ENCODE results near the gene TPCN1.

DNA sequence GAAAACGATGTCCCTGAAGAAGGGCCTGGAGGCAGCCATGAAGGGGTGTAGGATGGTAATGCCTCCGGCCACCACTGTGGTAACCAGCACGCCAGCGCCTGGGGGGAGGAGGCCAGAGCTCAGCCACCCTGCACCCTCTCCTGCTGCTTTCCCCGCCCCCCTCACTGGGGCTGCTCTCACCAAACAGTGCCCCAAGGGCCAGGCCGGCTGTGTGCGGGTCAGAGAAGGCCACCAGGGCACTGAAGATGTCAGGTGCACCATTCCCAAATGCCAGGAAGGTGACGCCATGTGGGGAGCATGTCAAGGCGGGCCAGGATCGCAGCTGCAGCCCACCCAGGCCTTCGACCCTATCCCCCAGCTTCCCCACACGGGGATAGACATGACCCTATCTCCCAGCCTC lies 99.1 kb downstream of the TPCN1 start:
- TF ChIP-seq, protein P1, sequence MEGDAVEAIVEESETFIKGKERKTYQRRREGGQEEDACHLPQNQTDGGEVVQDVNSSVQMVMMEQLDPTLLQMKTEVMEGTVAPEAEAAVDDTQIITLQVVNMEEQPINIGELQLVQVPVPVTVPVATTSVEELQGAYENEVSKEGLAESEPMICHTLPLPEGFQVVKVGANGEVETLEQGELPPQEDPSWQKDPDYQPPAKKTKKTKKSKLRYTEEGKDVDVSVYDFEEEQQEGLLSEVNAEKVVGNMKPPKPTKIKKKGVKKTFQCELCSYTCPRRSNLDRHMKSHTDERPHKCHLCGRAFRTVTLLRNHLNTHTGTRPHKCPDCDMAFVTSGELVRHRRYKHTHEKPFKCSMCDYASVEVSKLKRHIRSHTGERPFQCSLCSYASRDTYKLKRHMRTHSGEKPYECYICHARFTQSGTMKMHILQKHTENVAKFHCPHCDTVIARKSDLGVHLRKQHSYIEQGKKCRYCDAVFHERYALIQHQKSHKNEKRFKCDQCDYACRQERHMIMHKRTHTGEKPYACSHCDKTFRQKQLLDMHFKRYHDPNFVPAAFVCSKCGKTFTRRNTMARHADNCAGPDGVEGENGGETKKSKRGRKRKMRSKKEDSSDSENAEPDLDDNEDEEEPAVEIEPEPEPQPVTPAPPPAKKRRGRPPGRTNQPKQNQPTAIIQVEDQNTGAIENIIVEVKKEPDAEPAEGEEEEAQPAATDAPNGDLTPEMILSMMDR (IDR thresholded peaks at IDR 0.05): no peak
- no peak for TF ChIP-seq POLR2AphosphoS5 (IDR thresholded peaks at IDR 0.05; ENCODE audit: insufficient read depth in 1 of 2, low read depth in 1 of 2)
